ENCODE results near the gene PRM3.

Gene PRM3

GRCh38 chr16:11280616-11281522 lies 7.4 kb upstream of the PRM3 start, which contains the start of gene PRM1:
Gene PRM1 (minus strand): TSS chr16:11281330. CDS start chr16:11281238, 92 bp downstream.
- no peak for DNase-seq

DNA sequence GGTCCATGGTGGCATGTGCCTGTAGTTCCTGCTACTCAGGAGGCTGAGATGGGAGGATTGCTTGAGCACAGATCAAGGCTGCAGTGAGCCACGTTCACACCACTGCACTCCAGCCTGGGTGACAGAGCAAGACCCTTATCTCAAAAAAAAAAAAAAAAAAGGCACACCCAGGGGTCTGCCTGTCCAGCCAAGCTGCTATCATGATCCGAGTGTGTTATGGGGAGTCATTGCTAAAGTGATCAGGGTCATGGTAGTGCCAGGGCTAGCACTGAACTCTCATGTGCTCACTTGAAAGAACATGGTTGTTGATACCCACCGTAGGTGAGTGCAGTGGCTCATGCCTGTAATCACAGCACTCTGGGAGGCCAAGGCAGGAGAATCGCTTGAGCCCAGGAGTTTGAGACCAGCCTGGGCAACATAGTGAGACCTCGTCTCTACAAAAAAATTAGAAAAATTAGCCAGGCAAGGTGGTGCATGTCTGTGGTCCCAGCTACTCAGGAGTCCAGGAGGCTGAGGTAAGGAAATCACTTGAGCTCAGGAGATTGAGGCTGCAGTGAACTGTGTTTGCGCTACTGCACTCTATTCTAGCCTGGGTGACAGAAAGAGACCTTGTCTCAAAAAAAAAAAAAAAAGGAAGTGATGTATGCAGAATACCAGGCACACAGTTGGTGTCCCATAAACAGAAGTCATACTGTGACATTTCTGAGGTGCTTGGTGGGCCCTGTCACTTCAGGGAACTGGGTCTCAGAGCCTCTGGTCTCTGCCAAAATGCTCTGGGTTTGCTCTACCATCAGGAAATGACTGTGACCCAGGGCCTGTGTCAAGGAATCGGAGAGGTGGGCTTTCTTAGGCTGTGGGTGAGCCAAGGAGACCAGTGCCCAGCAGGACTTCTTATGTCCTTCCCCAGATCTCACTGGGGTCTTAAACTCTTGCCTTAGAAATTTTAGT lies 5.5 kb upstream of the PRM3 start:
- DNase-seq = no peak

DNA sequence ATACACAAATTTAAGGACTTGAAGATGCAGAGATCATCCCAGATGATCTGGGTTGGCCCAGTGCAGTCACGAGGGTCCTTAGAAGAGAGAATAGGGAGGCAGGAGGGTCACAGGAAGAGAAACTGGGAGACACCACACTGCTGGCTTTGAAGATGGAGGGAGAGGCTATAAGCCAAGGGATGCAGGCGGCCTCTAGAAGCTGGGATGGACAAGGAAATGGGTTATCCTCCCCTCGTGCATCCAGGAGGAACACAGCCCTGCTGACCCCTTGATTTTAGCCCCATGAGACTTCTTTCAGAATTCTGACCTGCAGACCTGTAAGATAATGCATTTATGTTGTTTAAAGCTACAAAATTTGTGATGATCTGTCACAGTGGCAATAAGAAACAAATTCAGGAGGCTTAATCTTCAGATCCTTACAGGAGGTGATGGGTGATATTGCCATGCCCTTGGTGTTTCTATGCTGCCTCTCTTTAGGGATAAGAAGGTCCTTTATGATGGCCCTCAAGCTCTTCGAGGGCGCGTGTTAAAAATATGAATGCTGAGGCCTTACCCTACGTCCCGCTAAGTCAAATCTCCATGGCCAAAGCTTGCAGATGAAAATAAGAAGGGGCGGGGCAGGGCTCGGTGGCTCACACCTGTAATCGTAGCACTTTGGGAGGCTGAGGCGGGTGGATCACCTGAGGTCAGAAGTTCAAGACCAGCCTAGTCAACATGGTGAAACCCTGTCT lies 4.3 kb upstream of the PRM3 start:
- DNase-seq = no peak

GRCh38 chr16:11276896-11277593 lies 3.6 kb upstream of the PRM3 start:
- DNase-seq = no peak

DNA sequence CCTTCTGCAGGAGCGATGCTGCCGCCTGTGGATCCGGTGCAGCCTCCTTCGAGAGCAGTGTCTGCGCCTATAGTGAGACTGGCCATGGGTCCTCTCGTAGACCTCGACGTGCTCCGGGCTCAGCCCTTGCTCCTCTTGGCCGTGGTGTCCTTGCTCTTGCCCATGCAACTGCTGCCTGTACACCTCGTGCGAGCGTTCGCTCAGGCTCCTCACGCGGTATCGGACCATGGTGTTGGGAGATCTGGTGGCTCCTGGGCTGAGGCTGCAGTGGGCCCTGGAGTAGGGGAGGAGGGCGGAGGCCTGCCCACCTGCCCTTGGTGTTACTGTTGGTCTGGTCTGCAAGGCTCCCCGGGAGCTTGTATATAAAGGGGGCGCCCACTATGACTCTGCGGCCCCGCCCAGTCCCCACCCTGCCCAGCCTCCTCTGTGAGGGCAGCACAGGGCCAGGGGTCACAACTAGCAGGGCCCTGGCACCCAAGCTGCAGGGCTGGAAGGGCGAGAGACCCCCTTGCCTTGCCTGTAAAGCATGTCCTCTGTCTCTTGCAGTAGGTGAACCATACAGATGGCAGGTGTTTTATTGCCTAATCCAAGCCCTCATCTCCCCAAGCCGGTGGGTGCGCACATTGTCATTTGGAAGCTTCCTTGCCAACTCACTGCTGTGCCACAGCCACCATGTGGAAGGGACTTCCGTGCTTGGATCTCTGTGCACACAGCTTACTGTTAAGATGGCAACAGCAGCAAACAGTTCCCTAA lies 2.9 kb upstream of the PRM3 start, which contains the start of gene PRM2:
Gene PRM2, minus strand, starts transcription at position 338 of the 753 bp plus-strand sequence. Its CDS starts 110 bp downstream, at position 228.
- no peak for DNase-seq

DNA sequence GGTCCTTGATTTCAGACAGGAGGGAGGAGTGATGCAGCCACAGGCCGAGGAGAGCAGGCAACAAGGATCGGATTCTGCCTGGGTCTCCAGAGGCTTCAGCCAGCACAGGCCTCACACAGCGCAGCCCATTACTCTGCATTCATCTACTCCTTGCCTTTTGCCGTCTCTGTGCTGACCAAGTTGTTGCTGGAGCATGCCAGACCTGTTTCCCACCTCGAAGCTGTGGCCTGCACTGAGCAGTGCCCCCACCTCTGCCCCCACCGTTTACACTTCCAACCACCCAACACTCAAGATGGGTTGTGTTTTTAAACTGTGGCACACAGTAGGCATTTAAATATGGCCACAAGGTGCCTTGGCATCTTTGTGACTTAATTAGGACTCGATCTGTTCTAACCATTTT lies 1.5 kb upstream of the PRM3 start:
- DNase-seq = no peak

GRCh38 chr16:11273721-11274324 lies 394 bp upstream of the PRM3 start:
- no peak for DNase-seq

DNA sequence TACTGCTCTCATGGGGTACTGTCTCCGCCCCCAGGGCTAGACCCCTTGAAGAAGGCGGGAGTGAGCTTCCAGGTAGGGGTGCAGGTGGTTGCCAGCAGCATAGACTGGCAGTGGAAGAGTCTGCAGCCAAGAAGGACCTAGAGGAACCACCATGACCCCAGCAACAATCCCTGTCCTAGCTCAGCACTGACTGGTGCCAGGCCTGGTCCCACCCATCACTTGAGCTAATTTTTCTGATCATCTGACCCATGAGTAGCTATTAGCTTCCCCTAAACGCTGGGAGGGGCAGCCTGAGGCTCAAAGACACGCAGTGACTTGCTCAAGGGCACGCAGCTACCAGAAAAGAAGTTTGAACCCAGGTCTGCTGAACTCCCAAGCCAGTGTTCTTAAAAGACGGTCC lies 945 bp downstream of the PRM3 start:
- DNase-seq = no peak

- no peak for DNase-seq
Measured at GRCh38 chr16:11271610-11272009, 1.8 kb downstream of the PRM3 start.

GRCh38 chr16:11270602-11271162 lies 2.7 kb downstream of the PRM3 start:
- no peak for DNase-seq

DNA sequence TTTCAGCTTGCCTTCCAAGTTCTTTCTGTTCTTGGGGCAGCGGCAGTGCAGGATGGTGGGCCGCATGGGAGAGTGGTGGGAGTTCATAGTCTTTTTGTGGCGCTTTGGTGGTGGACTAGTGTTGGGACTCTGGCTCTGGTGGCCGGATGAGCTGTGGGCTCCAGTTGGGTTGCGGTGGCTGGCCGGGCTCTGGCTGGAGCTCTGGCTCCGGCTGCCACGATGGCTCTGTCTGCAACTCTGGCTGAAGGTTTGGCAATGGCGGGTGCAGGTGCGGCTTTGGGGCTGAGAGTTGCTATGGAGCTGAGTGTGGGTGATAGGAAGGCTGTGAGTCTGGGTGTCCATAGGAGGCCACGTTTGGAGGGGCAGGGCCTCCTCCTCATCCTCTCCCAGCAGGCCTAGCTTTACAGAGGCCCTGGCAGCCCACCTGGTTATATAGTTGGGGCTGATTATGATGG lies 4.5 kb downstream of the PRM3 start, which contains the start of gene TNP2:
Gene TNP2, minus strand, starts transcription at position 405 of the 455 bp plus-strand sequence. Its CDS starts 63 bp downstream, at position 342.
- DNase-seq = no peak

- no peak for DNase-seq
Measured at GRCh38 chr16:11265124-11265523, 8.3 kb downstream of the PRM3 start.

GRCh38 chr16:11264155-11264832 lies 9.1 kb downstream of the PRM3 start:
- DNase-seq = no peak

DNA sequence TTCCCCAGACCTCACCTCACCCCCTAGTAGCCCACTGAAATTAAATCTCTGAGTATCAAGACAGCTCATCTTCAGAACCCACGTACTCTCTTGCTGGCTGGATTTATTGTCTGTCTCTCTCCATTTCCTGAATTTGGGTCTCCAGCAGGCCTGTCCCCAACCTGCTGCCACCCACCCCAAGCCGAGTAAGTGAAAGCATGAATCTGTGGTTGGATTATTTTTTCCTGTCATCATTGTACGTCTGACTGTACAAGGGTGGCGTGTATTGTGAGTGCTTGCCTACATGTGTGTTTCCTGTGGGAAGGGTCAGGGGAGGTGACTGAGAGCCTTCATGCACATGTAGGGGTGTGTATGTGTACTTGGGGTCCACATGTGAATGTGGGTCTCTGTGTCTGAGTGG lies 9.7 kb downstream of the PRM3 start:
- DNase-seq = peak; percentile 80

GRCh38 chr16:11262915-11263314 lies 10.5 kb downstream of the PRM3 start:
- no peak for DNase-seq

DNA sequence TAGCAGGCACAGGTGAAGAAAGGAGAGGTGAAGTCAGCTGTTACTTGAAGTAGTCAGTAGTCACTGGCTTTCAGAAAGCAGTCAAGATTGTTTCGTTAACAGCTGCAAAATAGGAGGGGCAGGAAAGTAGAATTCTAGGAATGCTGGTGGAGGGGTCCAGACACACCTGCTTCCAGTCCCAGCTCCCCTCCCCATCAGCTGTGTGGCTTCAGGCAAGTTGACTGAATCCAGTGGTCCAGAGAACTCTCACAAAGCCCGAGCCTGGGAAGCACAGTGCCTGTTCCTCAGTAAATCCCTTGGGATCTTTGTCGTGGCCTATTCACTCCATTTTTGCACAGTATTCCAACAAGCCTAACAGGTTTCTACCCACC lies 12.8 kb downstream of the PRM3 start:
- DNase-seq = no peak

- DNase-seq = no peak
Measured at GRCh38 chr16:11259655-11260595, 13.5 kb downstream of the PRM3 start.

All from activated CD4-positive, alpha-beta T cell treated with anti-CD3 and anti-CD28 coated beads, Interleukin-2, amount 50 U/mL, for 16 hours (primary cell).